Loucy (cell line): Measurements from ENCODE around the gene CACNA2D4.

Experiments
- CTCF ChIP-seq: fragments of 200-600 bp; sonication (generic); conservative IDR thresholded peaks from 2 replicates; pipeline ENCODE4 v1.5.1; 2014; ENCODE audit warnings: mild to moderate bottlenecking, antibody characterized with exemption, low read length
- EZH2phosphoT487 ChIP-seq: fragments of 200-600 bp; IDR thresholded peaks from 2 replicates; pipeline ENCODE4 v1.6.1; 2018; ENCODE audit warnings: antibody characterized with exemption, mild to moderate bottlenecking, moderate library complexity, borderline replicate concordance

- no peak for TF ChIP-seq CTCF
- no peak for TF ChIP-seq EZH2phosphoT487
Observed at GRCh38 chr12:1842183-1842904, 76.1 kb downstream of the CACNA2D4 start.
